ENCODE measurements around the gene PKDREJ.
A peak's percentile ranks its signal among the peaks of the same experiment; 100 is the strongest.

Gene PKDREJ

DNA sequence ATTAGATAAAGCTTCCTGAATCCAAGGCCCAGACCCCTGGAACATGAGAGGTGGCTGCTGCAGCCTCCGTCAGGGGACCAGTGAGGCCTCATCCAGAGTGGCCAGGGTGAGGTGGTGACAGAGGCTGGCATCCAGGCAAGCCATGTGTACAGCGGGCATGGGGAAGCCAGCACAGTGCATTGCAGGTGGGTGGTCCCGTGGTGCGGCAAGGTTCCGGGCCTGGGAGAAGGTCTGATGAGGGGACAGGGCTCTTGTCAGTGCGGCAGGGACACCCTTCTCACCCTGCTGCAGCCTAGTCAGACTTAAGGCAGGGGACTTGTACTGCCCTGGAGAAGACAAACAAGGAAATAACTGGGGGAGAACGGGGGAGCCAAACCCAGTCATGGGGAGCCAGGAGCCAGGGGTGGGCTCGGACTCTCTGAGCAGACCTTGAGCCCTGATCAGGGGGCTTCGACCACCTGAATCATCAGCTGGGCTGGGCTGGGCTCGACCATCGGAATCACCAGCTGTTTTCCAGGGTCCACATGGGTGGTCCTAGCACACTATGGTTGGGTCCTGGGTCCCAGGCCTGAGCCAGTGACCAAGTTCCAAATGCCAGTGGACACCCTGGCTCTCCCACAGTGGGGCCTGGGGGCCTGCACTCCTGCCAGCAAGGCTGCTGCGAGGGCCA lies 9.8 kb upstream of the PKDREJ start:
- no peak for TF ChIP-seq TAF1 (IDR thresholded peaks at IDR 0.05; ENCODE audit: borderline replicate concordance, insufficient read depth, low read length)
- TF ChIP-seq POLR2AphosphoS5 (IDR thresholded peaks at IDR 0.05; ENCODE audit: low read depth, low read length): no peak
- TF ChIP-seq FOXP2 (optimal IDR thresholded peaks at IDR 0.05; ENCODE audit: borderline replicate concordance, extremely low read depth, extremely low read length, insufficient read depth): no peak
- no peak for TF ChIP-seq SIN3A (IDR thresholded peaks at IDR 0.05; ENCODE audit: borderline replicate concordance, insufficient read depth, low read length)

DNA sequence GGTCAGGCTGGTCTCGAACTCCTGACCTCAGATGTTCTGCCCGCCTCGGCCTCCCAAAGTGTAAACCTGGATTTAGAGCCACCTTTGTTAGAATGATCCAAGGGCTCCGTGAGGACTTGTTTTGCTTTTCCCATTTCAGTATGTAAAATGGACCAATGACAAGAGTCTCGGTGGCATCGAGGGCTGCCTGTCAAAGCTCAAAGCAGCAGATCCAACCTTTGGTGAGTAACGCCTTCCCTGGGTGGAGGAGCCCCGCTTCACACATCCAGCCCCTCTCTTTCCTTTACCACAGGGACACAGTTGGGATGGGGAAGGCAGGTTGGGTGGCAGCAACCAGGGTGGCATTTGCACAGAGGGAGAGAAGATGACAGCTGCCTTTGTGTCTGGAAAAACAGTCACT lies 9.1 kb upstream of the PKDREJ start:
- TF ChIP-seq, protein P1, sequence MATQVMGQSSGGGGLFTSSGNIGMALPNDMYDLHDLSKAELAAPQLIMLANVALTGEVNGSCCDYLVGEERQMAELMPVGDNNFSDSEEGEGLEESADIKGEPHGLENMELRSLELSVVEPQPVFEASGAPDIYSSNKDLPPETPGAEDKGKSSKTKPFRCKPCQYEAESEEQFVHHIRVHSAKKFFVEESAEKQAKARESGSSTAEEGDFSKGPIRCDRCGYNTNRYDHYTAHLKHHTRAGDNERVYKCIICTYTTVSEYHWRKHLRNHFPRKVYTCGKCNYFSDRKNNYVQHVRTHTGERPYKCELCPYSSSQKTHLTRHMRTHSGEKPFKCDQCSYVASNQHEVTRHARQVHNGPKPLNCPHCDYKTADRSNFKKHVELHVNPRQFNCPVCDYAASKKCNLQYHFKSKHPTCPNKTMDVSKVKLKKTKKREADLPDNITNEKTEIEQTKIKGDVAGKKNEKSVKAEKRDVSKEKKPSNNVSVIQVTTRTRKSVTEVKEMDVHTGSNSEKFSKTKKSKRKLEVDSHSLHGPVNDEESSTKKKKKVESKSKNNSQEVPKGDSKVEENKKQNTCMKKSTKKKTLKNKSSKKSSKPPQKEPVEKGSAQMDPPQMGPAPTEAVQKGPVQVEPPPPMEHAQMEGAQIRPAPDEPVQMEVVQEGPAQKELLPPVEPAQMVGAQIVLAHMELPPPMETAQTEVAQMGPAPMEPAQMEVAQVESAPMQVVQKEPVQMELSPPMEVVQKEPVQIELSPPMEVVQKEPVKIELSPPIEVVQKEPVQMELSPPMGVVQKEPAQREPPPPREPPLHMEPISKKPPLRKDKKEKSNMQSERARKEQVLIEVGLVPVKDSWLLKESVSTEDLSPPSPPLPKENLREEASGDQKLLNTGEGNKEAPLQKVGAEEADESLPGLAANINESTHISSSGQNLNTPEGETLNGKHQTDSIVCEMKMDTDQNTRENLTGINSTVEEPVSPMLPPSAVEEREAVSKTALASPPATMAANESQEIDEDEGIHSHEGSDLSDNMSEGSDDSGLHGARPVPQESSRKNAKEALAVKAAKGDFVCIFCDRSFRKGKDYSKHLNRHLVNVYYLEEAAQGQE (IDR thresholded peaks at IDR 0.05; ENCODE audit: insufficient read depth in 1 of 2, low read depth in 2 of 2, low read length in 2 of 2): no peak
- TF ChIP-seq TAF1 (IDR thresholded peaks at IDR 0.05; ENCODE audit: borderline replicate concordance, insufficient read depth, low read length) (no peak), SIN3A (IDR thresholded peaks at IDR 0.05; ENCODE audit: borderline replicate concordance, insufficient read depth, low read length) (no peak), FOXP2 (optimal IDR thresholded peaks at IDR 0.05; ENCODE audit: borderline replicate concordance, extremely low read depth, extremely low read length, insufficient read depth) (no peak)

DNA sequence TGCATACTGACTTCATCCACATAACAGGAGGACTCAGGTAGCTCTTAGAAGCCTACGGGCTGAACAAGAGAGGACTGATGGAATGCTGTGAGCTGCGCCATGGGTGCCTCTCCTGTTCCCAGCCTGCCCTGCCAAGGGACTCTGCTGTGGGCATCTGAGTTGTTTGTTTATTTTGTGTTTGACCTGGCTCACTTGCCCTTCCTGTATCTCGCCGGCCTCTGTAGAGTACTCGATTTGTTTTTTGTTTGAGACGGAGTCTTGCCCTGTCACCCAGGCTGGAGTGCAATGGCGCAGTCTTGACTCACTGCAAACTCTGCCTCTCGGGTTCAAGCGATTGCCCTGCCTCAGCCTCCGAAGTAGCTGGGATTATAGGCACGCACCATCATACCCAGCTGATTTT lies 6.4 kb upstream of the PKDREJ start:
- TF ChIP-seq SIN3A (IDR thresholded peaks at IDR 0.05; ENCODE audit: borderline replicate concordance, insufficient read depth, low read length) (no peak), POLR2AphosphoS5 (IDR thresholded peaks at IDR 0.05; ENCODE audit: low read depth, low read length) (no peak), TAF1 (IDR thresholded peaks at IDR 0.05; ENCODE audit: borderline replicate concordance, insufficient read depth, low read length) (no peak), FOXP2 (optimal IDR thresholded peaks at IDR 0.05; ENCODE audit: borderline replicate concordance, extremely low read depth, extremely low read length, insufficient read depth) (no peak)
- TF ChIP-seq, protein P1 (IDR thresholded peaks at IDR 0.05; ENCODE audit: insufficient read depth in 1 of 2, low read depth in 2 of 2, low read length in 2 of 2): no peak

DNA sequence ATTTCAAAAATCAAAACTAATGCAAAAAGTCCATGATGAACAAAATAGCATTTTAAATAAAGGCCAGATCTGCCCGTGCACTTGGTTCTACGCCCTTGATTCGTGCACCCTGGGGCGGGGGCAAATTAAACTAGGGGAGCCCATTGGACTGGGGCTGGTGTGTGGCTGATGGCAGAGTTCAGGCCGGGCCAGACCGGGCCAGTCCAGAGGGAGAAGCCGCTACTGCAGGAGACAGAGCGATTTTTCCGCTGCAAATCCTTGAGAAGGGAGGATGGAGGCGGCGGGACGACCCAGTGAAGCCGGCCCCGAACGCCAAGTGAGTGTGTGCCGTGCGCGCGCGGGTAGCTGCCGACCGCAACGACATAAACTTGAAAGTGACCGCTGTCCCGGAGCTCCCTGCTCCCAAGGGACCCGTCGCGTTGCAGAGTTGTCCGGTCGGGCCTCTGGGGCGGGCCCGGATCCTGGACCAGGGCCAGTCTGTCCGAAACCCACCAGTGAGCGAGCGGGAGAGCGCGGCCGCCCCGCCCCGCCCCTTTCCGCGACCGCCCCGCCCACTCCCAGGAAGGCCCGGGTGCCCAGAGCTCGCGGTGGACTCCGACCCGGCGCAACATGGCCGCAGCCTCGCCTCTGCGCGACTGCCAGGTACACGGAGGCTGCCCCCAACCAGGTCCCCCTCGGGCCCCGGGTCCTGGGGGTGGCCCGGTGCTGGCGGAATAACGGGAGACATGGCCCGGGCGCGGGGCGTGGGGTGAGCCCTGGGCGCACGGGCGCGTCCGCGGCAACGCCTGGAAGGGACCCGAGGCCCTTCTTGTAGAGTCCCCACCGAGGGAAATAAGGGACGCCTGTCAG lies 4.5 kb upstream of the PKDREJ start, which contains the start of gene TTC38:
TSS of gene TTC38 (plus strand) at position 578 of the 849 bp plus-strand sequence. CDS start at position 610, 32 bp downstream.
- TF ChIP-seq SIN3A (IDR thresholded peaks at IDR 0.05; ENCODE audit: borderline replicate concordance, insufficient read depth, low read length): no peak
- TF ChIP-seq, protein P1 (IDR thresholded peaks at IDR 0.05; ENCODE audit: insufficient read depth in 1 of 2, low read depth in 2 of 2, low read length in 2 of 2): no peak
- TF ChIP-seq TAF1 (IDR thresholded peaks at IDR 0.05; ENCODE audit: borderline replicate concordance, insufficient read depth, low read length): no peak
- peak; percentile 81 for TF ChIP-seq POLR2AphosphoS5 (IDR thresholded peaks at IDR 0.05; ENCODE audit: low read depth, low read length)
- TF ChIP-seq FOXP2 (optimal IDR thresholded peaks at IDR 0.05; ENCODE audit: borderline replicate concordance, extremely low read depth, extremely low read length, insufficient read depth): peak; percentile 55

DNA sequence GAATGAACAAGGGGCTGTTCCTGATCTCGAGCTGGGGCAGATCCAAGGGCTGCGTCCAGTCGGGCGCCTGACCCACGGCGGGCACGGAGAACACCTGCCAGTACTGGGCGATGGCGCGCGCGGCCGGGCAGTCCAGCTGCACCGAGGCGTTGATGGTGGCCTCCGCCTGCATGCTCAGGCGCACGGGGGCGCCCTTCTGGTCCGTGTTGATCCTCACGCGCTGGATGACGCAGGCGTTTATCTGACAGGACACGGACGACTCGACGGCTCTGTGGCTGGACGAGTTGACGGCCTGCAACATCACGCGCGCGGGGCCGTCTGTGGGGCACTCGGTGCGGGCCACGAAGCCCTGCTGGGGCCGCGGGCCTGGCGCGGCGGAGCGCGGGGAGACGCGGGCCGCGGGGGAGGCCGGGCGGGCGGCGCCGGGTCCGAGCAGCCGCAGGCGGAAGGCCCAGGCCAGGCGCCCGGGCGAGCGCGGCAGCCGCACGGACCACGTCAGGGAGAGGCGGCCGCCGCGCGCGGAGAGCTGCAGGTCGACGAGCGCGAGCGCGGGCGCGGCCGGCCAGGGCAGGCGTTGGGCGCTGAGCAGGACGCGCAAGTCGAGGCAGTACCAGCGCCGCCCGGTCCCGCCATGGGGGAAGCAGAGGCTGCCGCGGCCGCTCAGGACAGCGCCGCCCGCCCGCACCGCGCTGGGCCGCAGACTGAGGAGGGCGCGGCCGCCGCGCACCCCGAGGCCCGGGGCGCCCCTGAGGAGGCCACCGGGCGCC lies 511 bp downstream of the PKDREJ start:
- TF ChIP-seq SIN3A (IDR thresholded peaks at IDR 0.05; ENCODE audit: borderline replicate concordance, insufficient read depth, low read length) (no peak), POLR2AphosphoS5 (IDR thresholded peaks at IDR 0.05; ENCODE audit: low read depth, low read length) (no peak), FOXP2 (optimal IDR thresholded peaks at IDR 0.05; ENCODE audit: borderline replicate concordance, extremely low read depth, extremely low read length, insufficient read depth) (no peak), TAF1 (IDR thresholded peaks at IDR 0.05; ENCODE audit: borderline replicate concordance, insufficient read depth, low read length) (no peak)
- TF ChIP-seq, protein P1 (IDR thresholded peaks at IDR 0.05; ENCODE audit: insufficient read depth in 1 of 2, low read depth in 2 of 2, low read length in 2 of 2): no peak

All from PFSK-1 (cell line).